GM23338 (cell line): ENCODE measurements around the gene MAMLD1. TPM values are rescaled to one million over a fixed set of nuclear protein-coding genes. Genes with fewer than 3 reads are reported as not detected.

Experiments
- ATAC-seq: fragments of 200-7000 bp; cut with Tn5 transposase; 3 replicates; pipeline ENCODE4 v1.9.1; 2020
- DNase-seq: peaks from one replicate; pipeline ENCODE4 v3.0.0-alpha.2; 2015; ENCODE audit warnings: low spot score
- H2AFZ ChIP-seq: fragments of 200-600 bp; sonication (generic); 2 replicates; pipeline ENCODE4 v1.8.0; 2016; ENCODE audit warnings: antibody characterized with exemption, mild to moderate bottlenecking, moderate library complexity
- H3F3A ChIP-seq: fragments of 200-600 bp; sonication (generic); replicated peaks from 2 replicates; pipeline ENCODE4 v1.8.0; 2017; ENCODE audit warnings: antibody characterized with exemption, mixed run types, low read depth
- H3K27ac ChIP-seq: fragments of 200-600 bp; sonication (generic); 2 replicates; pipeline ENCODE4 v1.6.1; 2016; ENCODE audit warnings: low read depth
- H3K27me3 ChIP-seq: fragments of 200-600 bp; sonication (generic); 2 replicates; pipeline ENCODE4 v1.8.0; 2016; ENCODE audit warnings: mild to moderate bottlenecking, mixed run types, moderate library complexity; ENCODE audit not compliant: insufficient read depth
- H3K36me3 ChIP-seq: fragments of 200-600 bp; sonication (generic); 2 replicates; pipeline ENCODE4 v1.8.0; 2016; ENCODE audit warnings: mild to moderate bottlenecking; ENCODE audit not compliant: insufficient read depth
- H3K4me1 ChIP-seq: fragments of 200-600 bp; sonication (generic); 2 replicates; pipeline ENCODE4 v1.8.0; 2016; ENCODE audit warnings: mild to moderate bottlenecking, moderate library complexity; ENCODE audit not compliant: insufficient read depth
- H3K4me2 ChIP-seq: fragments of 200-600 bp; sonication (generic); 2 replicates; pipeline ENCODE4 v1.7.1; 2017; ENCODE audit warnings: mixed run types
- H3K4me3 ChIP-seq: fragments of 200-600 bp; sonication (generic); 2 replicates; pipeline ENCODE4 v1.6.1; 2016; ENCODE audit warnings: mixed run types
- H3K79me2 ChIP-seq: fragments of 200-600 bp; sonication (generic); replicated peaks from 2 replicates; pipeline ENCODE4 v1.8.0; 2017; ENCODE audit warnings: mild to moderate bottlenecking; ENCODE audit not compliant: insufficient read depth
- H3K9me2 ChIP-seq: fragments of 200-600 bp; sonication (generic); 2 replicates; pipeline ENCODE4 v1.8.0; 2017; ENCODE audit not compliant: insufficient read depth
- H4K20me1 ChIP-seq: fragments of 200-600 bp; sonication (generic); replicated peaks from 2 replicates; pipeline ENCODE4 v1.8.0; 2017; ENCODE audit warnings: mild to moderate bottlenecking; ENCODE audit not compliant: insufficient read depth
- H3K27ac Mint-ChIP-seq: 2 replicates; pipeline ENCODE4 v1.8.0; 2020; ENCODE audit warnings: inconsistent platforms, mild to moderate bottlenecking, moderate library complexity, mixed read lengths
- H3K27me3 Mint-ChIP-seq: 3 replicates; pipeline ENCODE4 v1.8.0; 2022; ENCODE audit warnings: low read depth, mild to moderate bottlenecking, moderate library complexity, mixed read lengths, inconsistent platforms; ENCODE audit not compliant: insufficient read depth, poor library complexity
- H3K36me3 Mint-ChIP-seq: 3 replicates; pipeline ENCODE4 v1.8.0; 2021; ENCODE audit warnings: low read depth, mild to moderate bottlenecking, inconsistent platforms, moderate library complexity, mixed read lengths
- H3K4me1 Mint-ChIP-seq: 3 replicates; pipeline ENCODE4 v1.8.0; 2020; ENCODE audit warnings: mild to moderate bottlenecking, inconsistent platforms, mixed read lengths
- H3K4me3 Mint-ChIP-seq: 3 replicates; pipeline ENCODE4 v1.8.0; 2021; ENCODE audit warnings: moderate library complexity, mild to moderate bottlenecking, inconsistent platforms, mixed read lengths
- H3K9me3 Mint-ChIP-seq: 3 replicates; pipeline ENCODE4 v1.8.0; 2020; ENCODE audit warnings: moderate library complexity, mild to moderate bottlenecking, inconsistent platforms, mixed read lengths
- ETS1 ChIP-seq: IDR thresholded peaks from 2 replicates; pipeline ENCODE4 v1.6.1; 2016; ENCODE audit warnings: antibody characterized with exemption
- EZH2 ChIP-seq: fragments of 200-600 bp; sonication (generic); IDR thresholded peaks from one replicate; pipeline ENCODE4 v1.8.0; 2017; ENCODE audit warnings: antibody characterized with exemption, mild to moderate bottlenecking, low read depth; ENCODE audit not compliant: unreplicated experiment
- EZH2phosphoT487 ChIP-seq: fragments of 200-600 bp; sonication (generic); IDR thresholded peaks from one replicate; pipeline ENCODE4 v1.8.1; 2018; ENCODE audit warnings: antibody characterized with exemption; ENCODE audit not compliant: unreplicated experiment
- JUNB ChIP-seq: IDR thresholded peaks from one replicate; pipeline ENCODE4 v1.6.1; 2016; ENCODE audit warnings: antibody characterized with exemption; ENCODE audit not compliant: unreplicated experiment
- NANOG ChIP-seq: IDR thresholded peaks from 2 replicates; pipeline ENCODE4 v1.6.1; 2016; ENCODE audit warnings: antibody characterized with exemption, borderline replicate concordance
- POLR2AphosphoS5 ChIP-seq: IDR thresholded peaks from 2 replicates; pipeline ENCODE4 v1.6.1; 2016; ENCODE audit warnings: antibody characterized with exemption, low read depth
- STAT1 ChIP-seq: IDR thresholded peaks from one replicate; pipeline ENCODE4 v1.6.1; 2016; ENCODE audit warnings: antibody characterized with exemption; ENCODE audit not compliant: unreplicated experiment
- ZNF114 ChIP-seq: fragments of 250-450 bp; sonication (Bioruptor Pico); IDR thresholded peaks from 2 replicates; pipeline ENCODE4 v1.5.0; 2020; ENCODE audit warnings: mild to moderate bottlenecking, moderate library complexity
- ZNF331 ChIP-seq: fragments of 250-450 bp; sonication (Bioruptor Pico); IDR thresholded peaks from 2 replicates; pipeline ENCODE4 v1.5.0; 2020; ENCODE audit warnings: low read depth, mild to moderate bottlenecking, moderate library complexity
- polyA plus RNA-seq: library from polyadenylated mRNA; unstranded; fragments of >200 nt; fragmentation: Nextera tagmentation; extraction: Ambion mirVana; gene quantifications from 2 replicates; pipeline ENCODE4 v1.2.1, GENCODE V29; 2016
- total RNA-seq: library from RNA; depleted of rRNA; stranded (reverse); fragments of >200 nt; shearing (Covaris generic); gene quantifications from 2 replicates; pipeline ENCODE4 v1.2.3, GENCODE V29; 2014
- TF ChIP-seq, protein P1 (sequence below), 2 experiments: fragments of 200-600 bp in 1 of 2; sonication (generic) in 1 of 2; conservative IDR thresholded peaks; 2 replicates each; pipeline versions ENCODE4 v1.5.1 to v1.6.1; 2016 to 2017; ENCODE audit warnings: antibody characterized with exemption in 2 of 2, low read depth in 2 of 2, mild to moderate bottlenecking in 2 of 2, moderate library complexity in 1 of 2
- TF ChIP-seq, protein P2 (sequence below): IDR thresholded peaks from one replicate; pipeline ENCODE4 v1.6.1; 2018; ENCODE audit warnings: antibody characterized with exemption; ENCODE audit not compliant: unreplicated experiment
- TF ChIP-seq, protein P3 (sequence below): fragments of 250-450 bp; sonication (Bioruptor Pico); IDR thresholded peaks from 2 replicates; pipeline ENCODE4 v1.5.0; 2020; ENCODE audit warnings: mild to moderate bottlenecking, moderate library complexity

MAMLD1 gene
- total and polyA plus RNA-seq, 2 experiments from 2014 or later = 0.13 to 0.21 TPM

GRCh38 chrX:150332023-150332422, 31.1 kb upstream of the MAMLD1 start (continued):
- TF ChIP-seq JUNB (no peak), ETS1 (no peak), POLR2AphosphoS5 (no peak), ZNF114 (CRISPR knock-in tag) (no peak), EZH2 (no peak), NANOG (no peak), ZNF331 (CRISPR knock-in tag) (no peak)

- Histone ChIP-seq H3K27me3 (no peaks in the 10 kb centered on the region), H3K79me2 (no peaks in the 10 kb centered on the region), H3K4me3 (no peak overlapping the region), H2AFZ (no peak overlapping the region), H4K20me1 (no peaks in the 10 kb centered on the region), H3F3A (no peaks in the 10 kb centered on the region), H3K27ac (no peak overlapping the region), H3K9me2 (no peaks in the 10 kb centered on the region), H3K4me2 (no peak overlapping the region), H3K36me3 (no peaks in the 10 kb centered on the region), H3K4me1 (no peaks in the 10 kb centered on the region)
- H3K4me3 Mint-ChIP-seq = no peak overlapping the region
- no peaks in the 10 kb centered on the region for H3K9me3 Mint-ChIP-seq
- peaks cover 2% of the 10 kb centered on the region for H3K27me3 Mint-ChIP-seq
- no peak overlapping the region for H3K27ac Mint-ChIP-seq
- peaks cover 2% of the 10 kb centered on the region; the same call in 2 of the 3 replicates for H3K4me1 Mint-ChIP-seq
- no peaks in the 10 kb centered on the region for H3K36me3 Mint-ChIP-seq
- no peak for DNase-seq
- ATAC-seq = no peak
- TF ChIP-seq NANOG (no peak), JUNB (no peak), ZNF331 (CRISPR knock-in tag) (no peak), EZH2 (no peak), STAT1 (no peak), ETS1 (no peak), EZH2phosphoT487 (no peak)
- TF ChIP-seq, protein P1, sequence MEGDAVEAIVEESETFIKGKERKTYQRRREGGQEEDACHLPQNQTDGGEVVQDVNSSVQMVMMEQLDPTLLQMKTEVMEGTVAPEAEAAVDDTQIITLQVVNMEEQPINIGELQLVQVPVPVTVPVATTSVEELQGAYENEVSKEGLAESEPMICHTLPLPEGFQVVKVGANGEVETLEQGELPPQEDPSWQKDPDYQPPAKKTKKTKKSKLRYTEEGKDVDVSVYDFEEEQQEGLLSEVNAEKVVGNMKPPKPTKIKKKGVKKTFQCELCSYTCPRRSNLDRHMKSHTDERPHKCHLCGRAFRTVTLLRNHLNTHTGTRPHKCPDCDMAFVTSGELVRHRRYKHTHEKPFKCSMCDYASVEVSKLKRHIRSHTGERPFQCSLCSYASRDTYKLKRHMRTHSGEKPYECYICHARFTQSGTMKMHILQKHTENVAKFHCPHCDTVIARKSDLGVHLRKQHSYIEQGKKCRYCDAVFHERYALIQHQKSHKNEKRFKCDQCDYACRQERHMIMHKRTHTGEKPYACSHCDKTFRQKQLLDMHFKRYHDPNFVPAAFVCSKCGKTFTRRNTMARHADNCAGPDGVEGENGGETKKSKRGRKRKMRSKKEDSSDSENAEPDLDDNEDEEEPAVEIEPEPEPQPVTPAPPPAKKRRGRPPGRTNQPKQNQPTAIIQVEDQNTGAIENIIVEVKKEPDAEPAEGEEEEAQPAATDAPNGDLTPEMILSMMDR (conservative IDR thresholded peaks at IDR 0.05; ENCODE audit: low read depth in 2 of 2) = no peak
- TF ChIP-seq, protein P2, sequence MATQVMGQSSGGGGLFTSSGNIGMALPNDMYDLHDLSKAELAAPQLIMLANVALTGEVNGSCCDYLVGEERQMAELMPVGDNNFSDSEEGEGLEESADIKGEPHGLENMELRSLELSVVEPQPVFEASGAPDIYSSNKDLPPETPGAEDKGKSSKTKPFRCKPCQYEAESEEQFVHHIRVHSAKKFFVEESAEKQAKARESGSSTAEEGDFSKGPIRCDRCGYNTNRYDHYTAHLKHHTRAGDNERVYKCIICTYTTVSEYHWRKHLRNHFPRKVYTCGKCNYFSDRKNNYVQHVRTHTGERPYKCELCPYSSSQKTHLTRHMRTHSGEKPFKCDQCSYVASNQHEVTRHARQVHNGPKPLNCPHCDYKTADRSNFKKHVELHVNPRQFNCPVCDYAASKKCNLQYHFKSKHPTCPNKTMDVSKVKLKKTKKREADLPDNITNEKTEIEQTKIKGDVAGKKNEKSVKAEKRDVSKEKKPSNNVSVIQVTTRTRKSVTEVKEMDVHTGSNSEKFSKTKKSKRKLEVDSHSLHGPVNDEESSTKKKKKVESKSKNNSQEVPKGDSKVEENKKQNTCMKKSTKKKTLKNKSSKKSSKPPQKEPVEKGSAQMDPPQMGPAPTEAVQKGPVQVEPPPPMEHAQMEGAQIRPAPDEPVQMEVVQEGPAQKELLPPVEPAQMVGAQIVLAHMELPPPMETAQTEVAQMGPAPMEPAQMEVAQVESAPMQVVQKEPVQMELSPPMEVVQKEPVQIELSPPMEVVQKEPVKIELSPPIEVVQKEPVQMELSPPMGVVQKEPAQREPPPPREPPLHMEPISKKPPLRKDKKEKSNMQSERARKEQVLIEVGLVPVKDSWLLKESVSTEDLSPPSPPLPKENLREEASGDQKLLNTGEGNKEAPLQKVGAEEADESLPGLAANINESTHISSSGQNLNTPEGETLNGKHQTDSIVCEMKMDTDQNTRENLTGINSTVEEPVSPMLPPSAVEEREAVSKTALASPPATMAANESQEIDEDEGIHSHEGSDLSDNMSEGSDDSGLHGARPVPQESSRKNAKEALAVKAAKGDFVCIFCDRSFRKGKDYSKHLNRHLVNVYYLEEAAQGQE = no peak
- TF ChIP-seq, protein P3, sequence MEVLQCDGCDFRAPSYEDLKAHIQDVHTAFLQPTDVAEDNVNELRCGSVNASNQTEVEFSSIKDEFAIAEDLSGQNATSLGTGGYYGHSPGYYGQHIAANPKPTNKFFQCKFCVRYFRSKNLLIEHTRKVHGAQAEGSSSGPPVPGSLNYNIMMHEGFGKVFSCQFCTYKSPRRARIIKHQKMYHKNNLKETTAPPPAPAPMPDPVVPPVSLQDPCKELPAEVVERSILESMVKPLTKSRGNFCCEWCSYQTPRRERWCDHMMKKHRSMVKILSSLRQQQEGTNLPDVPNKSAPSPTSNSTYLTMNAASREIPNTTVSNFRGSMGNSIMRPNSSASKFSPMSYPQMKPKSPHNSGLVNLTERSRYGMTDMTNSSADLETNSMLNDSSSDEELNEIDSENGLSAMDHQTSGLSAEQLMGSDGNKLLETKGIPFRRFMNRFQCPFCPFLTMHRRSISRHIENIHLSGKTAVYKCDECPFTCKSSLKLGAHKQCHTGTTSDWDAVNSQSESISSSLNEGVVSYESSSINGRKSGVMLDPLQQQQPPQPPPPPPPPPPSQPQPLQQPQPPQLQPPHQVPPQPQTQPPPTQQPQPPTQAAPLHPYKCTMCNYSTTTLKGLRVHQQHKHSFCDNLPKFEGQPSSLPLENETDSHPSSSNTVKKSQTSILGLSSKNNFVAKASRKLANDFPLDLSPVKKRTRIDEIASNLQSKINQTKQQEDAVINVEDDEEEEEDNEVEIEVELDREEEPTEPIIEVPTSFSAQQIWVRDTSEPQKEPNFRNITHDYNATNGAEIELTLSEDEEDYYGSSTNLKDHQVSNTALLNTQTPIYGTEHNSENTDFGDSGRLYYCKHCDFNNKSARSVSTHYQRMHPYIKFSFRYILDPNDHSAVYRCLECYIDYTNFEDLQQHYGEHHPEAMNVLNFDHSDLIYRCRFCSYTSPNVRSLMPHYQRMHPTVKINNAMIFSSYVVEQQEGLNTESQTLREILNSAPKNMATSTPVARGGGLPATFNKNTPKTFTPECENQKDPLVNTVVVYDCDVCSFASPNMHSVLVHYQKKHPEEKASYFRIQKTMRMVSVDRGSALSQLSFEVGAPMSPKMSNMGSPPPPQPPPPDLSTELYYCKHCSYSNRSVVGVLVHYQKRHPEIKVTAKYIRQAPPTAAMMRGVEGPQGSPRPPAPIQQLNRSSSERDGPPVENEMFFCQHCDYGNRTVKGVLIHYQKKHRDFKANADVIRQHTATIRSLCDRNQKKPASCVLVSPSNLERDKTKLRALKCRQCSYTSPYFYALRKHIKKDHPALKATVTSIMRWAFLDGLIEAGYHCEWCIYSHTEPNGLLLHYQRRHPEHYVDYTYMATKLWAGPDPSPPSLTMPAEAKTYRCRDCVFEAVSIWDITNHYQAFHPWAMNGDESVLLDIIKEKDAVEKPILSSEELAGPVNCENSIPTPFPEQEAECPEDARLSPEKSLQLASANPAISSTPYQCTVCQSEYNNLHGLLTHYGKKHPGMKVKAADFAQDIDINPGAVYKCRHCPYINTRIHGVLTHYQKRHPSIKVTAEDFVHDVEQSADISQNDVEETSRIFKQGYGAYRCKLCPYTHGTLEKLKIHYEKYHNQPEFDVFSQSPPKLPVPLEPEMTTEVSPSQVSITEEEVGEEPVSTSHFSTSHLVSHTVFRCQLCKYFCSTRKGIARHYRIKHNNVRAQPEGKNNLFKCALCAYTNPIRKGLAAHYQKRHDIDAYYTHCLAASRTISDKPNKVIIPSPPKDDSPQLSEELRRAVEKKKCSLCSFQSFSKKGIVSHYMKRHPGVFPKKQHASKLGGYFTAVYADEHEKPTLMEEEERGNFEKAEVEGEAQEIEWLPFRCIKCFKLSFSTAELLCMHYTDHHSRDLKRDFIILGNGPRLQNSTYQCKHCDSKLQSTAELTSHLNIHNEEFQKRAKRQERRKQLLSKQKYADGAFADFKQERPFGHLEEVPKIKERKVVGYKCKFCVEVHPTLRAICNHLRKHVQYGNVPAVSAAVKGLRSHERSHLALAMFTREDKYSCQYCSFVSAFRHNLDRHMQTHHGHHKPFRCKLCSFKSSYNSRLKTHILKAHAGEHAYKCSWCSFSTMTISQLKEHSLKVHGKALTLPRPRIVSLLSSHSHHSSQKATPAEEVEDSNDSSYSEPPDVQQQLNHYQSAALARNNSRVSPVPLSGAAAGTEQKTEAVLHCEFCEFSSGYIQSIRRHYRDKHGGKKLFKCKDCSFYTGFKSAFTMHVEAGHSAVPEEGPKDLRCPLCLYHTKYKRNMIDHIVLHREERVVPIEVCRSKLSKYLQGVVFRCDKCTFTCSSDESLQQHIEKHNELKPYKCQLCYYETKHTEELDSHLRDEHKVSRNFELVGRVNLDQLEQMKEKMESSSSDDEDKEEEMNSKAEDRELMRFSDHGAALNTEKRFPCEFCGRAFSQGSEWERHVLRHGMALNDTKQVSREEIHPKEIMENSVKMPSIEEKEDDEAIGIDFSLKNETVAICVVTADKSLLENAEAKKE (CRISPR knock-in tag) = no peak
Observed at GRCh38 chrX:150334100-150334499, 29.0 kb upstream of the MAMLD1 start.
